Peyer's patch (tissue), 4 donors: Measurements from ENCODE around the gene KIF6. TPM values are rescaled to one million over a fixed set of nuclear protein-coding genes. Genes with fewer than 3 reads are reported as not detected.
"Not testable (repeated sequence)": the region's sequence is repeated elsewhere in the genome, so short reads cannot be mapped to it uniquely, and the experiment has no call there.

Experiments
- DNase-seq, 3 donors: peaks; one replicate each; pipeline ENCODE4 v3.0.0-alpha.2; 2017 to 2019
- H3K27ac ChIP-seq, 4 donors: fragments of 200-600 bp; sonication (generic); one replicate each; pipeline ENCODE4 v1.5.1; 2016 to 2019
- H3K27me3 ChIP-seq, 2 donors: fragments of 200-600 bp; sonication (generic); one replicate each; pipeline ENCODE4 v1.5.1; 2019
- H3K36me3 ChIP-seq, 3 donors: fragments of 200-600 bp; sonication (generic); one replicate each; pipeline ENCODE4 v1.5.1; 2016 to 2019
- H3K4me1 ChIP-seq, 4 donors: fragments of 200-600 bp; sonication (generic); one replicate each; pipeline ENCODE4 v1.5.1; 2016 to 2019
- H3K4me3 ChIP-seq, 4 donors: fragments of 200-600 bp; sonication (generic); 1 replicate in 3 of 4; 2 replicates in 1 of 4; pipeline ENCODE4 v1.5.1; 2016 to 2019; ENCODE audit warnings: mild to moderate bottlenecking in 1 of 4
- H3K9me3 ChIP-seq, 4 donors: fragments of 200-600 bp; sonication (generic); one replicate each; pipeline ENCODE4 v1.5.1; 2016 to 2019; ENCODE audit warnings: mild to moderate bottlenecking in 1 of 4
- CTCF ChIP-seq, 6 experiments: fragments of 450-650 bp in 4 of 6; fragments of 200-600 bp in 2 of 6; sonication (generic) in 1 of 6; IDR thresholded peaks; one replicate each; pipeline ENCODE4 v1.5.1; 2017 to 2019; ENCODE audit warnings: antibody characterized with exemption in 6 of 6, mild to moderate bottlenecking in 3 of 6, moderate library complexity in 1 of 6
- POLR2A ChIP-seq, 2 donors: fragments of 450-650 bp; IDR thresholded peaks; one replicate each; pipeline ENCODE4 v1.5.1; 2017; ENCODE audit warnings: antibody characterized with exemption in 2 of 2, mild to moderate bottlenecking in 2 of 2, moderate library complexity in 2 of 2
- total RNA-seq, 4 donors: library from RNA; depleted of rRNA; stranded (reverse); fragments of >200 nt; gene quantifications; one replicate each; pipeline ENCODE4 v1.1.0, GENCODE V29; 2016

The KIF6 gene
- total RNA-seq, 4 donors from 2014 or later = 0.83 TPM; not detected in 3

GRCh38 chr6:39733704-39734103, 8.5 kb upstream of the KIF6 start:
- Histone ChIP-seq H3K27me3 (no peaks in the 10 kb centered on the region), H3K9me3 (no peaks in the 10 kb centered on the region), H3K4me3 (no peak overlapping the region), H3K36me3 (no peaks in the 10 kb centered on the region), H3K4me1 (no peaks in the 10 kb centered on the region), H3K27ac (no peak overlapping the region)
- TF ChIP-seq CTCF (IDR thresholded peaks at IDR 0.05) = no peak
- no peak for TF ChIP-seq POLR2A (IDR thresholded peaks at IDR 0.05)
- no peak for DNase-seq

- TF ChIP-seq POLR2A (IDR thresholded peaks at IDR 0.05) = no peak
- no peak for TF ChIP-seq CTCF (IDR thresholded peaks at IDR 0.05)
- Histone ChIP-seq H3K27me3 (no peaks in the 10 kb centered on the region), H3K27ac (no peak overlapping the region), H3K36me3 (no peaks in the 10 kb centered on the region), H3K4me3 (no peak overlapping the region), H3K4me1 (no peaks in the 10 kb centered on the region), H3K9me3 (no peaks in the 10 kb centered on the region)
- DNase-seq = no peak
Observed at GRCh38 chr6:39731565-39731964, 6.4 kb upstream of the KIF6 start.

- TF ChIP-seq CTCF (IDR thresholded peaks at IDR 0.05) (no peak), POLR2A (IDR thresholded peaks at IDR 0.05) (no peak)
- no peaks in the 10 kb centered on the region for H3K27me3 ChIP-seq
- no peak for DNase-seq
- no peak overlapping the region for H3K4me3 ChIP-seq
- peaks cover 0 to 6% (median 0%) of the 10 kb centered on the region in 4 donors for H3K4me1 ChIP-seq
- no peak overlapping the region for H3K27ac ChIP-seq
- H3K36me3 ChIP-seq = no peaks in the 10 kb centered on the region
- no peaks in the 10 kb centered on the region for H3K9me3 ChIP-seq
Observed at GRCh38 chr6:39729945-39730344, 4.7 kb upstream of the KIF6 start.

GRCh38 chr6:39725632-39725997, 407 bp upstream of the KIF6 start:
- DNase-seq = no peak
- Histone ChIP-seq H3K27me3 (no peaks in the 10 kb centered on the region), H3K4me1 (peaks cover 0 to 6% (median 0%) of the 10 kb centered on the region in 4 donors), H3K36me3 (no peaks in the 10 kb centered on the region), H3K9me3 (no peaks in the 10 kb centered on the region), H3K27ac (peak overlapping the region in 1 of 4 donors; percentile 34), H3K4me3 (peak overlapping the region in 3 of 4 donors; percentile 38 to 93 (median 73))
- no peak for TF ChIP-seq CTCF (IDR thresholded peaks at IDR 0.05)
- no peak for TF ChIP-seq POLR2A (IDR thresholded peaks at IDR 0.05)

DNA sequence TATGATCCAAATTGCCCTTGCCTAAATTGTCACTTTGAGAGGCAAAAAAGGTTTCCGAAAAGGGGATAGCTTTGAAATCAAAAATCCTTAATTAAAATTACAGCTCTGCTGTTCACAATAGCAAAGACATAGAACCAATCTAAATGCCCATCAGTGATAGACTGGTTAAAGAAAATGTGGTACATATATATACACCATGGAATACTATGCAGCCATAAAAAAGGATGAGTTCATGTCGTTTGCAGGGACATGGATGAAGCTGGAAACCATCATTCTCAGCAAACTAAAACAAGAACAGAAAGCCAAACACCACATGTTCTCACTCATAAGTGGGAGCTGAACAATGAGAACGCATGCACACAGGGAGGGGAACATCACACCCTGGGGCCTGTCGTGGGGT, 1.9 kb downstream of the KIF6 start:
- H3K27me3 ChIP-seq, H3K4me3 ChIP-seq, DNase-seq, H3K27ac ChIP-seq, H3K9me3 ChIP-seq, H3K36me3 ChIP-seq, H3K4me1 ChIP-seq: not testable (repeated sequence)

GRCh38 chr6:39714802-39715201, 10.4 kb downstream of the KIF6 start:
- Histone ChIP-seq H3K9me3 (no peaks in the 10 kb centered on the region), H3K36me3 (no peaks in the 10 kb centered on the region), H3K27me3 (no peaks in the 10 kb centered on the region), H3K4me3 (no peak overlapping the region), H3K27ac (no peak overlapping the region), H3K4me1 (no peaks in the 10 kb centered on the region)
- DNase-seq = no peak
- TF ChIP-seq CTCF (IDR thresholded peaks at IDR 0.05) (no peak), POLR2A (IDR thresholded peaks at IDR 0.05) (no peak)
